IMR-90 (cell line): ENCODE results near the gene ZYX. TPM values are rescaled to one million over a fixed set of nuclear protein-coding genes. Genes with fewer than 3 reads are reported as not detected.

Experiments used
- ATAC-seq: fragments of 200-7000 bp; cut with Tn5 transposase; 2 replicates; pipeline ENCODE4 v1.9.1; 2020; ENCODE audit warnings: low read depth, mild to moderate bottlenecking, moderate library complexity
- BruUV-seq: library from RNA; stranded (reverse); fragments of 400-500 nt; replicated peaks from 2 replicates; lab custom pipeline; 2021; lab: Mats Ljungman, UMichigan
- CTCF ChIA-PET: fragments of 300-600 bp; formaldehyde crosslinking; extraction: SDS; loops from one replicate; lab custom pipeline; 2021; ENCODE audit warnings: antibody characterized with exemption; lab: Yijun Ruan, JAX
- POLR2A ChIA-PET: fragments of 300-600 bp; sonication (Branson Sonifier 250); formaldehyde crosslinking; loops from one replicate; lab custom pipeline; 2022; ENCODE audit warnings: antibody characterized with exemption; ENCODE audit not compliant: unreplicated experiment; lab: Charles Lee
- DNase-seq: peaks from one replicate; pipeline ENCODE4 v3.0.0; 2013
- H2AFZ ChIP-seq: replicated peaks from 2 replicates; pipeline ENCODE3; 2013; ENCODE audit warnings: low read length, mild to moderate bottlenecking; ENCODE audit not compliant: poor library complexity
- H2AK5ac ChIP-seq: 2 replicates; pipeline ENCODE4 v1.6.1; 2013; ENCODE audit warnings: low read depth, low read length, inconsistent platforms
- H2AK9ac ChIP-seq: replicated peaks from 2 replicates; pipeline ENCODE3; 2013; ENCODE audit warnings: mild to moderate bottlenecking, low read depth, low read length, moderate library complexity; ENCODE audit not compliant: poor library complexity
- H2BK120ac ChIP-seq: 2 replicates; pipeline ENCODE4 v1.6.1; 2013; ENCODE audit warnings: low read depth, low read length, inconsistent platforms
- H2BK15ac ChIP-seq: 3 replicates; pipeline ENCODE4 v1.6.1; 2013; ENCODE audit warnings: low read depth, low read length, inconsistent platforms
- H2BK20ac ChIP-seq: 2 replicates; pipeline ENCODE4 v1.6.1; 2013; ENCODE audit warnings: low read depth, mild to moderate bottlenecking, inconsistent platforms, low read length, moderate library complexity
- H2BK5ac ChIP-seq: 2 replicates; pipeline ENCODE4 v1.6.1; 2013; ENCODE audit warnings: mild to moderate bottlenecking, low read depth, low read length, inconsistent platforms; ENCODE audit not compliant: poor library complexity, severe bottlenecking
- H3K14ac ChIP-seq: replicated peaks from 2 replicates; pipeline ENCODE4 v1.6.1; 2013; ENCODE audit warnings: low read depth, low read length, inconsistent platforms
- H3K18ac ChIP-seq: 2 replicates; pipeline ENCODE4 v1.6.1; 2013; ENCODE audit warnings: low read depth, low read length, control low read depth
- H3K23ac ChIP-seq: 2 replicates; pipeline ENCODE4 v1.6.1; 2013; ENCODE audit warnings: low read depth, low read length, inconsistent platforms
- H3K27ac ChIP-seq: 2 replicates; pipeline ENCODE4 v1.5.1; 2013; ENCODE audit warnings: mild to moderate bottlenecking, control low read depth, low read length; ENCODE audit not compliant: insufficient read depth
- H3K27me3 ChIP-seq: 2 replicates; pipeline ENCODE4 v1.6.1; 2013; ENCODE audit warnings: low read length; ENCODE audit not compliant: control insufficient read depth, insufficient read depth
- H3K36me3 ChIP-seq: 2 replicates; pipeline ENCODE4 v1.6.1; 2013; ENCODE audit warnings: low read length, mixed read lengths; ENCODE audit not compliant: control insufficient read depth, insufficient read depth
- H3K4ac ChIP-seq: 2 replicates; pipeline ENCODE4 v1.6.1; 2013; ENCODE audit warnings: low read depth, low read length, inconsistent platforms
- H3K4me1 ChIP-seq: 2 replicates; pipeline ENCODE4 v1.6.1; 2013; ENCODE audit warnings: low read length, mixed read lengths; ENCODE audit not compliant: control insufficient read depth, insufficient read depth
- H3K4me2 ChIP-seq: 2 replicates; pipeline ENCODE4 v1.6.1; 2013; ENCODE audit warnings: low read depth, mild to moderate bottlenecking, control low read depth, low read length, moderate library complexity
- H3K4me3 ChIP-seq: 2 replicates; pipeline ENCODE4 v1.5.1; 2013; ENCODE audit warnings: low read depth, mild to moderate bottlenecking, control low read depth, low read length, moderate library complexity; ENCODE audit not compliant: insufficient read depth
- H3K56ac ChIP-seq: 2 replicates; pipeline ENCODE4 v1.6.1; 2013; ENCODE audit warnings: low read length, inconsistent platforms; ENCODE audit not compliant: insufficient read depth; ENCODE audit errors: extremely low read depth
- H3K79me1 ChIP-seq, 2 experiments: 2 replicates each; pipeline ENCODE4 v1.6.1; 2013; ENCODE audit warnings: low read length in 2 of 2, inconsistent platforms in 1 of 2, low read depth in 1 of 2
- H3K9ac ChIP-seq: 2 replicates; pipeline ENCODE4 v1.6.1; 2013; ENCODE audit warnings: low read depth, low read length, control low read depth
- H3K9me1 ChIP-seq: 2 replicates; pipeline ENCODE4 v1.6.1; 2013; ENCODE audit warnings: low read length, inconsistent platforms; ENCODE audit not compliant: insufficient read depth
- H3K9me3 ChIP-seq: 2 replicates; pipeline ENCODE4 v1.6.1; 2013; ENCODE audit warnings: low read length; ENCODE audit not compliant: control insufficient read depth, insufficient read depth
- H4K20me1 ChIP-seq: 2 replicates; pipeline ENCODE4 v1.6.1; 2013; ENCODE audit warnings: low read length, inconsistent platforms; ENCODE audit not compliant: insufficient read depth
- H4K5ac ChIP-seq: 2 replicates; pipeline ENCODE4 v1.6.1; 2013; ENCODE audit warnings: mild to moderate bottlenecking, low read depth, low read length, control low read depth
- H4K8ac ChIP-seq, 2 experiments: 2 replicates each; pipeline ENCODE4 v1.6.1; 2013; ENCODE audit warnings: low read depth in 2 of 2, low read length in 2 of 2, control low read depth in 1 of 2, inconsistent platforms in 1 of 2
- H4K91ac ChIP-seq: 2 replicates; pipeline ENCODE4 v1.6.1; 2013; ENCODE audit warnings: low read depth, low read length, inconsistent platforms; ENCODE audit not compliant: insufficient read depth
- ELK1 ChIP-seq: fragments of 150-350 bp; IDR thresholded peaks from 2 replicates; pipeline ENCODE4 v1.6.1; 2016; ENCODE audit warnings: low read depth, mild to moderate bottlenecking, low read length, moderate library complexity, borderline replicate concordance
- WGBS, 2 experiments: methylation state at CpG; one replicate each; pipeline versions ENCODE4 v1.1.5 to v1.1.7; 2013; ENCODE audit warnings: missing lambda C conversion rate in 2 of 2; ENCODE audit not compliant: insufficient read length in 1 of 2; ENCODE audit errors: extremely low coverage in 2 of 2; 5-methylcytosine and 5-hydroxymethylcytosine counted together
- dilution Hi-C: fragments of 300-500 bp; cut with HindIII; formaldehyde crosslinking; loops from one replicate; pipeline ENCODE4 v1.14.3; 2018; ENCODE audit warnings: low sequenced_read_pairs; ENCODE audit not compliant: unreplicated experiment
- in situ Hi-C: fragments of 300-500 bp; cut with MboI; formaldehyde crosslinking; loops from 3 replicates; pipeline ENCODE4 v1.14.3; 2019; ENCODE audit warnings: low sequenced_read_pairs, inconsistent platforms, mixed read lengths
- intact Hi-C: fragments of 100-400 bp; cut with micrococcal nuclease; formaldehyde crosslinking; loops from 2 replicates; pipeline ENCODE4 v1.10.0; 2022
- polyA plus RNA-seq, 3 experiments: library from polyadenylated mRNA; depleted of rRNA; stranded (reverse); fragments of >200 nt; gene quantifications; 2 replicates each; pipeline ENCODE4 v1.2.3, GENCODE V29; 2012; ENCODE audit warnings: low replicate concordance in 1 of 3
- total RNA-seq: library from RNA; depleted of rRNA; stranded (reverse); fragments of >200 nt; gene quantifications from 2 replicates; pipeline ENCODE4 v1.2.3, GENCODE V29; 2012

Gene ZYX
- total and polyA plus RNA-seq, 2 of the 4 experiments (the other 2 are of a cell fraction) = 22.6 to 334 TPM

GRCh38 chr7:143407287-143408251 lies 26.4 kb downstream of the ZYX start:
- BruUV-seq = no TSS peak
- Histone ChIP-seq H2BK15ac (no peak overlapping the region), H3K18ac (no peak overlapping the region), H3K9me3 (no peaks in the 10 kb centered on the region), H4K8ac (no peak overlapping the region), H3K27ac (no peak overlapping the region), H2AFZ (peak overlapping the region; percentile 70), H3K14ac (no peak overlapping the region), H2AK9ac (peak overlapping the region; percentile 50), H3K79me1 (no peaks in the 10 kb centered on the region), H4K91ac (no peak overlapping the region), H4K20me1 (no peaks in the 10 kb centered on the region), H2BK20ac (no peak overlapping the region), H4K5ac (no peak overlapping the region), H3K36me3 (no peaks in the 10 kb centered on the region), H2AK5ac (no peak overlapping the region), H2BK120ac (no peak overlapping the region), H3K9ac (no peak overlapping the region), H3K4me2 (no peak overlapping the region), H3K4ac (no peak overlapping the region), H3K23ac (no peak overlapping the region), H3K4me1 (peaks cover 12% of the 10 kb centered on the region; the same call in 1 of the 2 replicates), H3K4me3 (no peak overlapping the region), H3K56ac (no peak overlapping the region), H2BK5ac (no peak overlapping the region), H3K27me3 (no peaks in the 10 kb centered on the region; the same call in 1 of the 2 replicates), H3K9me1 (no peaks in the 10 kb centered on the region)
- TF ChIP-seq ELK1 = no peak
- DNase-seq = no peak
- CTCF ChIA-PET = interaction anchor here (0.8 to 1.8 kb wide), 3 partner anchors 9 to 168 kb away, joined by 3 to 6 read pairs (median 5); partner anchors contain the start of gene GSTK1
- WGBS, 2 experiments = 74% methylated on average over 5 of the region's 13 CpGs; no CpG with 5 or more reads in 1 of the 2 experiments
- ATAC-seq = no peak
- intact Hi-C loops (no loop called here), dilution Hi-C loops (no loop called here), in situ Hi-C loops (no loop called here)
- POLR2A ChIA-PET = no interaction called here
